Stomach (tissue), 9 donors: Measurements from ENCODE around the gene SLC20A1. TPM values are rescaled to one million over a fixed set of nuclear protein-coding genes. Genes with fewer than 3 reads are reported as not detected.
A peak's percentile ranks its signal among the peaks of the same experiment; 100 is the strongest.

ENCODE experiments used
- DNase-seq, 2 donors: peaks; one replicate each; pipeline versions ENCODE4 v3.0.0 to v3.0.0-alpha.2; 2013 to 2019
- H3K27ac ChIP-seq, 5 donors: fragments of 200-600 bp in 4 of 5; sonication (generic) in 4 of 5; one replicate each; pipeline ENCODE4 v1.5.1; 2013 to 2019; ENCODE audit warnings: mild to moderate bottlenecking in 1 of 5, moderate library complexity in 1 of 5
- H3K27me3 ChIP-seq, 3 donors: fragments of 200-600 bp; sonication (generic); one replicate each; pipeline ENCODE4 v1.5.1; 2017 to 2019; ENCODE audit warnings: mixed run types in 1 of 3
- H3K36me3 ChIP-seq, 4 donors: fragments of 200-600 bp; sonication (generic); 1 replicate in 3 of 4; 2 replicates in 1 of 4; pipeline ENCODE4 v1.5.1; 2016 to 2019
- H3K4me1 ChIP-seq, 4 donors: fragments of 200-600 bp; sonication (generic); one replicate each; pipeline ENCODE4 v1.5.1; 2016 to 2019
- H3K4me3 ChIP-seq, 4 donors: fragments of 200-600 bp; sonication (generic) in 3 of 4; one replicate each; pipeline ENCODE4 v1.5.1; 2016 to 2019; ENCODE audit warnings: mild to moderate bottlenecking in 1 of 4
- H3K9me3 ChIP-seq, 4 donors: fragments of 200-600 bp; sonication (generic); one replicate each; pipeline ENCODE4 v1.5.1; 2016 to 2019
- EP300 ChIP-seq: sonication (generic); formaldehyde crosslinking; IDR thresholded peaks from one replicate; pipeline ENCODE4 v1.6.1; 2017; ENCODE audit warnings: antibody characterized with exemption
- POLR2A ChIP-seq, 4 donors: fragments of 450-650 bp; IDR thresholded peaks; one replicate each; pipeline ENCODE4 v1.6.1; 2016; ENCODE audit warnings: antibody characterized with exemption in 4 of 4, control low read depth in 2 of 4, mild to moderate bottlenecking in 1 of 4, moderate library complexity in 1 of 4
- POLR2AphosphoS5 ChIP-seq, 3 donors: sonication (generic); formaldehyde crosslinking; IDR thresholded peaks; one replicate each; pipeline ENCODE4 v1.6.1; 2016; ENCODE audit warnings: antibody characterized with exemption in 3 of 3
- WGBS, 5 donors: extraction: QIAGEN DNeasy Blood & Tissue Kit in 3 of 5; methylation state at CpG; one replicate each; pipeline versions ENCODE4 v1.1.5 to v1.1.7; 2013 to 2018; 5-methylcytosine and 5-hydroxymethylcytosine counted together
- intact Hi-C: fragments of 100-400 bp; cut with DNase I; formaldehyde crosslinking; loops from one replicate; pipeline ENCODE4 v1.15.1; 2023; ENCODE audit warnings: low total_unique reads
- polyA plus RNA-seq, 3 donors: library from polyadenylated mRNA; stranded (reverse); fragments of 200-250 nt; gene quantifications; one replicate each; pipeline ENCODE4 v1.2.3, GENCODE V29; 2013
- total RNA-seq, 5 donors: library from RNA; depleted of rRNA; stranded (reverse); fragments of >200 nt; gene quantifications; one replicate each; pipeline versions ENCODE4 v1.1.0 to v1.2.3, GENCODE V29; 2014 to 2016
- TF ChIP-seq, protein P1 (sequence below), 7 experiments: fragments of 450-650 bp in 4 of 7; fragments of 200-600 bp in 3 of 7; sonication (generic) in 3 of 7; IDR thresholded peaks; one replicate each; pipeline ENCODE4 v1.5.1; 2016 to 2019; ENCODE audit warnings: antibody characterized with exemption in 7 of 7, control low read depth in 2 of 7, mild to moderate bottlenecking in 1 of 7
- donor health status: healthy with polysubstance abuse.
- donor health status: Bipolar disorder and iron deficiency.
- donor health status: healthy.

Gene SLC20A1
- total and polyA plus RNA-seq, 8 donors = 9.0 to 63.8 (median 24.2) TPM

DNA sequence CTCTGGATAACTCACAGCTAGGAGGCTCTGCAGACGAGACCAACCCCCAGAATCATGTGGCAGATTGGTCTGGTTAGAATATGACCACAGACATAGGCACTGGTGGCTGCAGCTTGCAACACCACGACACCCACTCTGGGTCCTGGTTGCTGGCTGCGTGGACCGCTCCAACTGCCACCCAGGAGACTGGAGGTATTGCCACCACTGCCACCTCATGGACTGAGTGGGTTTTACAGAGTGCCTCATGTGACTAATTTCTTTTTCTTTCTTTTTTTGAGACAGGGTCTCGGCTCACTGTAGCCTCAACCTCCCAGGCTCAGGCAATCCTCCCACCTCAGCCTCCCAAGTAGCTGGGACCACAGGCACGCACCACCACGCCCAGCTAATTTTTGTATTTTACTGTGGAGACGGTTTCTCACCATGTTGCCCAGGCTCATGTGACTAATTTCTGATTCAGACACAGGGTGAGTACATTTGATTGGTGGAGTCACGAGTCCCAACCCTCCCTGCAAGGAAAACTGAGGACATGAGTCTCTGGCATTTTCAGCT is 45.2 kb downstream of the SLC20A1 start:
- TF ChIP-seq EP300 (no peak), POLR2AphosphoS5 (IDR thresholded peaks at IDR 0.05) (no peak), POLR2A (IDR thresholded peaks at IDR 0.05) (no peak)
- TF ChIP-seq, protein P1, sequence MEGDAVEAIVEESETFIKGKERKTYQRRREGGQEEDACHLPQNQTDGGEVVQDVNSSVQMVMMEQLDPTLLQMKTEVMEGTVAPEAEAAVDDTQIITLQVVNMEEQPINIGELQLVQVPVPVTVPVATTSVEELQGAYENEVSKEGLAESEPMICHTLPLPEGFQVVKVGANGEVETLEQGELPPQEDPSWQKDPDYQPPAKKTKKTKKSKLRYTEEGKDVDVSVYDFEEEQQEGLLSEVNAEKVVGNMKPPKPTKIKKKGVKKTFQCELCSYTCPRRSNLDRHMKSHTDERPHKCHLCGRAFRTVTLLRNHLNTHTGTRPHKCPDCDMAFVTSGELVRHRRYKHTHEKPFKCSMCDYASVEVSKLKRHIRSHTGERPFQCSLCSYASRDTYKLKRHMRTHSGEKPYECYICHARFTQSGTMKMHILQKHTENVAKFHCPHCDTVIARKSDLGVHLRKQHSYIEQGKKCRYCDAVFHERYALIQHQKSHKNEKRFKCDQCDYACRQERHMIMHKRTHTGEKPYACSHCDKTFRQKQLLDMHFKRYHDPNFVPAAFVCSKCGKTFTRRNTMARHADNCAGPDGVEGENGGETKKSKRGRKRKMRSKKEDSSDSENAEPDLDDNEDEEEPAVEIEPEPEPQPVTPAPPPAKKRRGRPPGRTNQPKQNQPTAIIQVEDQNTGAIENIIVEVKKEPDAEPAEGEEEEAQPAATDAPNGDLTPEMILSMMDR (IDR thresholded peaks at IDR 0.05) = peak in 5 of 7 experiments; percentile 50 to 93 (median 69)
- intact Hi-C loops = no loop called here
- WGBS, 5 donors = 21 to 43% (median 24%) methylated on average over 9 of the region's 9 CpGs

DNA sequence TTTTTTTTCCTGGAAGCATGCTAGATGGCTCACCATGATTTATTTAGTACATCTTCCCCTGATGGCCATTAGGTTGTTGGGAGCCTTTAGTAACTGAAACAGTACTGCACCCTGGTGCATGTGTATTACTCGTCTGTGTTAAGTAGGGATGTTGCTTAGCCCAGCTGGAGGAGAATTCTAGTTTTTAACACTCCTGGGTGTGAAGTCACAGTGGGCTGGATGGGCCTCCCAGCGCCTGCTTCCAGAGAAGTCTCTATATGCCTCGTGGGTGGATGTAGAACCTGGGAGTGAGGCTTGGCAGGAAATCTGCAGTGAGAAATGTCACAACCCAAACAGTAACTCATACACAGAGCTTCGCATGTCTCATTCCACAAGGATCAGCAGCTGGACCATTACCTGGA is 46.1 kb downstream of the SLC20A1 start:
- DNase-seq = no peak
- WGBS, 5 donors = 47 to 79% (median 71%) methylated on average over 4 of the region's 4 CpGs
- Histone ChIP-seq H3K9me3 (no peaks in the 10 kb centered on the region), H3K4me1 (peaks cover 0 to 26% (median 7%) of the 10 kb centered on the region in 4 donors), H3K36me3 (no peaks in the 10 kb centered on the region), H3K4me3 (no peak overlapping the region), H3K27ac (peak overlapping the region in 2 of 5 donors; percentile 18 to 34), H3K27me3 (no peaks in the 10 kb centered on the region)
- TF ChIP-seq POLR2AphosphoS5 (IDR thresholded peaks at IDR 0.05) (no peak), POLR2A (IDR thresholded peaks at IDR 0.05) (no peak)
- TF ChIP-seq, protein P1 (IDR thresholded peaks at IDR 0.05) = no peak
- intact Hi-C loops = no loop called here

More for the DNA sequence above, 45.2 kb downstream of the SLC20A1 start:
- Histone ChIP-seq H3K27ac (peak overlapping the region in 1 of 5 donors; percentile 9), H3K27me3 (no peaks in the 10 kb centered on the region), H3K4me3 (peak overlapping the region in 2 of 4 donors; percentile 11 to 24), H3K36me3 (no peaks in the 10 kb centered on the region), H3K4me1 (peaks cover 0 to 26% (median 7%) of the 10 kb centered on the region in 4 donors), H3K9me3 (no peaks in the 10 kb centered on the region)
- DNase-seq = peak; percentile 71 to 75

DNA sequence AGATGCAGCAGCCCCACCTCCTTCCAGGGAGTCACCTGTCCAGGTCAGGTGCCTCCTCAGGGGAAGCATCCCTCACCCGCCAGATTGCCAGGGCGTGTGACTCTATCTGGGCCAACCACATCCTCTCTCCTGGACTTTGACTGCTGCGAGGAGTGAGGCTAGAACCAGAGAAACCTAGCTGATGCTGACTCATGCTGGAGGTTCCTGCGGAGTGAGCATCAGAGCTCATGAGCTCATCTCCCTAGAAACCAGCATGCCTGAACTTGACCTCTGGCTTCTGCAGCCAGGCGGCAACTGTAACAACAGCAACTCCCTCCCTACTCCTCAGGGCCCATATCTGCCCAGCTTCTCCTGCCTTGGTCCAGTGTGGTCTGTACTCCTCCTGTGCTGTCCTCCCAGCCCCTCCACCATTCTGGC is 46.8 kb downstream of the SLC20A1 start:
- peaks cover 0 to 26% (median 7%) of the 10 kb centered on the region in 4 donors for H3K4me1 ChIP-seq
- intact Hi-C loops = no loop called here
- peak; percentile 49 to 77 for DNase-seq
- H3K27me3 ChIP-seq = no peaks in the 10 kb centered on the region
- H3K27ac ChIP-seq = peak overlapping the region in 2 of 5 donors; percentile 18 to 34
- no peaks in the 10 kb centered on the region for H3K36me3 ChIP-seq
- H3K9me3 ChIP-seq = no peaks in the 10 kb centered on the region
- H3K4me3 ChIP-seq = no peak overlapping the region
- WGBS, 5 donors = 25 to 55% (median 42%) methylated on average over 5 of the region's 5 CpGs
- TF ChIP-seq, protein P1 (IDR thresholded peaks at IDR 0.05) = no peak
- TF ChIP-seq EP300 (no peak), POLR2AphosphoS5 (IDR thresholded peaks at IDR 0.05) (no peak), POLR2A (IDR thresholded peaks at IDR 0.05) (no peak)

DNA sequence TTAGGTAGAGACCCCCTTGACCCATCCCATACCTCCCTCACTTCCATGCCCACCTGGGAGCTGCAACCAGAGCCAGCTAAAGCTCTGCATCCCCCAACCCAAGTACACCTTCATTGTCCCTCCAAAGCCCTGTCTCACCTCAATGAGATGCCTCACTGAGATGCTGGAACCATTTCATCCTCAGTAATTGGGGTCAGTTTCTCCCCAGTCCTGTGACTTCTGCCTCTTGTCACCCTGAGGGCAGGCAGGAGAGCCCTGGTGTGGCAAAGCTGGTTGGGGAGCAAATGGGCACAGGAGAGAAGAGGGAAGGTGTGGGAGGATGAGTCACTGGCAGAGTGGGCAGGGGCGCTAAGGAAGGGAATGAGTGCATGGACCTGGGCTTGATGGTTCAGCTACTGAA is 47.2 kb downstream of the SLC20A1 start:
- no peak for DNase-seq
- H3K4me3 ChIP-seq = no peak overlapping the region
- no peaks in the 10 kb centered on the region for H3K27me3 ChIP-seq
- H3K36me3 ChIP-seq = no peaks in the 10 kb centered on the region
- peaks cover 0 to 26% (median 7%) of the 10 kb centered on the region in 4 donors for H3K4me1 ChIP-seq
- intact Hi-C loops = no loop called here
- H3K9me3 ChIP-seq = no peaks in the 10 kb centered on the region
- no peak overlapping the region for H3K27ac ChIP-seq
- no peak for TF ChIP-seq EP300
- TF ChIP-seq, protein P1 (IDR thresholded peaks at IDR 0.05) = no peak
- TF ChIP-seq POLR2AphosphoS5 (IDR thresholded peaks at IDR 0.05) = no peak
- TF ChIP-seq POLR2A (IDR thresholded peaks at IDR 0.05) = no peak
- WGBS, 5 donors = 88 to 100% (median 92%) methylated on average over 1 of the region's 1 CpG
